IPS-NIHi7 (cell line): ENCODE measurements around the gene PPP3CA.
"Not testable (repeated sequence)": the region's sequence is repeated elsewhere in the genome, so short reads cannot be mapped to it uniquely, and the experiment has no call there.

Experiments
- DNase-seq: peaks from one replicate; pipeline ENCODE4 v3.0.0; 2012; ENCODE audit warnings: mixed read lengths; ENCODE audit errors: extremely low spot score

PPP3CA gene

DNA sequence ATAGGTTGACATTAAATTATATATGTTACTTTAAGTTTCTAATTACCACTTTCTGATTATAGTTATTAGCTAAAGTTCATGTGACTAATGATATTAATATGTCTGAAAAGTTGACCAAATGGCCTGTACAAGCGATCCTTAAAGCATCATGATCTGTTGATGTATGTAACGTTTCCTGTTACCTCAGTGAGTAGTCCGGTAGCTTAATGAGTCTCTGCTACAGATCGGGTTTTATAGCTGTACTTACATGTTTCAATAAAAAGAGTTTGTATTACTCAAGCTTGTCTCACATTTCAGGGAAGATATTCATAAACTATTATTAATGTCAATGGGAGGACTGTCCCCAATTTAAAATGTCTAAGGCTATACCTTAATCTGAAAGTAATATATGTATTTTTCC lies 246.3 kb downstream of the PPP3CA start:
- DNase-seq, result no peak

DNA sequence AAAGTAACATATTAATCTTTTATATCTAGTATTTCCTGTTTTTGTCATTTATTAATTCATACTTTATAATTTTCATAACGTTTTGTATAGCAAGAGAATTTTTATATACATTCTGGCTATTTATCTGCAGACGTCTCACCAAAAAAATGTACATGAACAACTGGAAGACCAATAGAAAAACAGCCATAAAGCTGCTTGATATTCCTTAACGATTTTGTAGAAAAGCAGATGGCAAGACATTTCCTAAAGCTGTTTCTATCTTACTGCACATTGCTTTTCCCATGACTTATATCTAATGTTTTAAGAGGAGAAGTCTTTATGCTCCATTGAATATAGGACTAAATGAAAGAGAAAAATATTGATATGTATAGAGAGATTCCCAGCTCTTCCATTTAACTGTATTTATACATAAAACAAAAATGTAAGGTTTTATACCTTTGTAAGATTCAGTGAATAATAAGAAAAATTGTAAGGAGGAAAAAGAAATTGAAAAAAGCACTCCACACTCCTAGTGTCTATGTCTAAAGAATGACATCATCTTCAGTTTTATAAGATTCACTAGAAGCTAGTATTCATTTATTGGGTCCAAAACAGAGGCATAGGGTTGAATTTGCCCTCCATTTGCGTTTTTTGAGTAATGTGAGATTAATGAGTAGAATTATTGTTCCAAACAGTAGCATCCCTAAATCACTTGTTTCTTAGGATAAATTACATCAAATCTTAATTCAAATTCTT lies 248.5 kb downstream of the PPP3CA start:
- no peak for DNase-seq

DNA sequence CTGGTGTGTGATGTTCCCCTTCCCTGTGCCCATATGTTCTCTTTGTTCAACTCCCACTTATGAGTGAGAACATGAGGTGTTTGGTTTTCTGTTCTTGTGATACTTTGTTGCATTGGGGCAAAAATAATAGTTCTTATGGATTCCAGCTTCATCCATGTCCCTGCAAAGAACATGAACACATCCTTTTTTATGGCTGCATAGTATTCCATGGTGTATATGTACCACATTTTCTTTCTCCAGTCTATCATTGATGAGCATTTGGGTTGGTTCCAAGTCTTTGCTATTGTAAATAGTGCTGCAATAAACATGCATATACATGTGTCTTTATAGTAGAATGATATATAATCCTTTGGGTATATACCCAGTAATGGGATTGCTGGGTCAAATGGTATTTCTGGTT lies 254.7 kb downstream of the PPP3CA start:
- DNase-seq, result not testable (repeated sequence)

GRCh38 chr4:101089168-101089567 lies 258.2 kb downstream of the PPP3CA start:
- DNase-seq, result no peak

- peak; percentile 63 for DNase-seq
Observed at GRCh38 chr4:101086801-101087586, 260.3 kb downstream of the PPP3CA start.

DNA sequence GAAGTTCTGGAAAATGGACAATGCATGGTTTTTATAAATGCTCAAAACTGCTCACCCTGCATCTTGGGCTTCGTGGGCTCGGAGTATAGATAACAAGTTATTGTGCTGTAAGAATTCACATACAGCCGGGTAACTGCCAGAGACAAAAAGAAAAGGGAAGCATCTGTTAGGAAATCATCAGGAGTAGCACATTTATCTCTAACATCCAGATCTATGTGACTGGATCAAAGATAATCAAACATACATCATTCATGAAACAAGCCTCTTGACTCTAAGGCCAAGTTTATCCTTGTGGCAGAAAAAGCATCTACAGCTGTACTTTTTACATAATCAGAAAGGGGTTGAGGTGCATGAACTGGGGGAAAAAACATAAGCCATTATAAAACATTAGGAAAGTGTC lies 264.2 kb downstream of the PPP3CA start:
- no peak for DNase-seq

- no peak for DNase-seq
Observed at GRCh38 chr4:101081695-101082369, 265.5 kb downstream of the PPP3CA start.

DNA sequence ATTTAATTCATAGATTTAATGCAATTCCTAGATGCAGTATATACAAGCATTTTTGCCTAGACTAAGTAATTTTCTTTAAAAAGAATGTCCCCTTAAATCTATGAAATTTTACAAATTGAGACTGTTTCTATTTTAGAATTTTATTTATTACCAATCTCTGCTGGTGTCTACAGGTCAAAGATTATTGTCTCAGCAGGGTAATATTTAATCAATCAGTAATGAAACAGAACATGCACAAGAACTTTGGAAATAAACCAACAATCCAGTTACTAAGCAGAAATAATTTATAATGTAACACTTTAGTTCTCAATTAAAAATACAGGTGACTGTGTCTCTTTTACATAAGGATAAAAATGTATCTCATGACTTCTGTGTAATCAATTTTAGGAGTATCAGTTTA lies 266.2 kb downstream of the PPP3CA start:
- no peak for DNase-seq

DNA sequence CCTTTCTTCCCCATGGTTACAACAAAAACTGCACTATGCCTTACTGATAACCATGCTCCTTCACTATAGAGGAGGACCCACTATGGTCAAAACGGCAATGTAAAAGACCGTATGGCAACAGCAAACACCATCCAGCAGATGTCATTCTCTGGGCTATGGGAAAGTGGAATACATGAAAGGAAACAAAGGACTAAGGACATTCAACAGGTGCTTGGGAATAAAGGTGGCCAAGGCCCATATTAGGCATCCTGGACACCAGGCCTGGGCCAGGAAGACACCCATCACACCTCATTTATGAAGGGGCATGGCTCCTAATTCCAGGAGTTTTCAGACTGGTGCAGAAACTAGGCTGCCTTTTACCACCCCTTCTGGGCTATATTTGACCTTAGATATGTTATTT lies 268.4 kb downstream of the PPP3CA start:
- DNase-seq, result no peak

- DNase-seq, result no peak
Observed at GRCh38 chr4:101076032-101076431, 271.3 kb downstream of the PPP3CA start.

DNA sequence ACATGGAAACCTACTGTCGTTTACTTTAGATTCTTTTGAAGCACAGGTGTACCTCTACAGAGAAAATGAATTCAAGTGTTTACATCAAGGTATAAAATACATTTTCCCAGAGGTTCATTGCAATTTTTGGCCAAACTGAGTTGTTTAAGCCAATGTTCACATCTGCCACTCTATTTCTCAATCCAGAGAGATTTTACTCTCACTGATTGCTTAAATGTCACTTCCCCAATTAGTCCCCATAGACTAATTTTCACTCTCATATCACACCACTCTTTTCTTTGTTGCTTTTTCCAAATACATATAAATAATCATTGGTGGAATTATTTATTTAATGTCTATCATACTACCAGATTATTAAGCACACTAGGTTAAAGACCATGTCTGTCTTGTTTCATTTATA lies 271.8 kb downstream of the PPP3CA start:
- no peak for DNase-seq

- no peak for DNase-seq
Observed at GRCh38 chr4:101074326-101074725, 273.0 kb downstream of the PPP3CA start.

GRCh38 chr4:101071241-101071640 lies 276.1 kb downstream of the PPP3CA start:
- DNase-seq, result no peak

DNA sequence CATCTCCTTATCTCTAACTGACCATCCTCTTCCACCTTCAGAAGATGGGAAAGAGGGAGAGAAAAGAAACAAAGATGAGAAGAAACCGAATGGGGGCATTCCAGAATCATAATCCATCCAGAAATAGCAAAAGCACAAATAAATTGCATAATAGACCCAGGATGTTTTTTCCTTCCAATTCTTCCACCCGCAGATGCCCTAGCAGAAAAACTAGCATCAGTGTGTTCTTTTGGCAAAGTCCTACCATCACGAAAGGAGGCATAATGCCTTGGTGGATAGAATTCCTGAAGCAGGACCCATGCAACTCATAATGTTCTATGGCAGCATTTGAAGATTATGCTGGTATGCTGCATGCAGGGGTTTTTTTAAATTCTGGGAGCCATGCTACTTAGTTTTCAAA lies 279.2 kb downstream of the PPP3CA start:
- DNase-seq, result no peak

DNA sequence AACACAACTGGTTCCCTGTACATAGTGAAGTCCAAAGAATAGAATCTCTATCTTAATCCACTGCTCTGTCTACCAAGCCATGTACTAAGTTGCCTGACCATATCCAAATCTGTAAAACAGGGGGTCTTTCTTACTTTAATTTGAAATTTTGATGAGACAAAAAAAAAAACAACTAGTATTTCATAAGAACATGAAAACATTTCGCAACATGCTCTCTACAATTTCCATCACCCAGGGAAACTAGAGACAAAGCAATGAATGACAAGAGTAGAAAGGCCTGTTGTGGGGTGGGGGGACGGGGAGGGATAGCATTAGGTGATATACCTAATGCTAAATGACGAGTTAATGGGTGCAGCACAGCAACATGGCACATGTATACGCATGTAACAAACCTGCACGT lies 279.9 kb downstream of the PPP3CA start:
- DNase-seq, result no peak

DNA sequence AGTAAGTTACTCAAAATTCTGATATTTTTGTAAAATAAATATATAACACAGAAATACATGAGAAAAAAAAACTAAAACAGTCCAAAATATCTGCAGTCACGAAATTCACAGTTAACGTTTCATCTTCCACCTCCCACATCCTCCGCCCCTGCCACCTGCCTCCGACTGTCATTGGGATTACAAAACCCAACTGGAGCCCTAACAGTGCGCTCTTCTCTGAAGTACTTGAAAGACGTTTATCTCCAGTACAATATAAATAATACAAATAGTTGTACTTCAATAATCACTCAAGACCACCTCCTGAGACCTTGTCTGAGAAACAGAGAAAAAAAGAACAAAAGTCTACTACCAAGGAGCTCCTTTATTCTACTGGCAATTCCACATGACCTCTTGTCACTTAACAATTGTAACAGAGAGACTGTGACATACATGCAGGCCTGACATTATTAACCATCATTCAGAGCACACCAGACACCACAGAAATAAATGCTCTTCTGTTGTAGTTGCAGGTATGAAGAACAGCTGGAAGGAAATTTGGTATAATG lies 280.6 kb downstream of the PPP3CA start:
- no peak for DNase-seq

DNA sequence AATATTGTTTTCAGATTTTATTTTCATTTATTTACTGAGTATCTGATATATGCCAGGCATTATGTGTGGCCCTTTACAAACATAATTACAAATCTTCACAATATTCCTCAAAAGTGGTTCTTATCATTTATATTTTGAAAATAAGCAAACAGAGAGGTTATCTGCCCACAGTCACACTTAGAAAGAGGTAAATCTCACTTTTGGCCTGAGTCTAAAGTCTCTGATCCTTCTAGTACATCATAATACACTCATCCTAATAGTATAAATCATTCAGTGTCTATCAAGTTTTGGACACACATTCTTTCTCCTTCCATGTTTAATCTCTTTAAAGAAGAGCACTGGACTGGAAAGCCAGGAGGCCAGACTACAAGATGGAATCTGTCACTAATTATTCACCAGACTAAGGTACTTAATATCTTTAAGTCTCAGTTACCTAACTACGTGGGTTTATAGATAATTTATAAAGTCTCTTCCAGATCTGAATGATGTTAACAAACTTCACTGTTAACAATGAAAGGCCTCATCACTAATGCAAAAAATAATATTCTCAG lies 281.3 kb downstream of the PPP3CA start:
- DNase-seq, result no peak

DNA sequence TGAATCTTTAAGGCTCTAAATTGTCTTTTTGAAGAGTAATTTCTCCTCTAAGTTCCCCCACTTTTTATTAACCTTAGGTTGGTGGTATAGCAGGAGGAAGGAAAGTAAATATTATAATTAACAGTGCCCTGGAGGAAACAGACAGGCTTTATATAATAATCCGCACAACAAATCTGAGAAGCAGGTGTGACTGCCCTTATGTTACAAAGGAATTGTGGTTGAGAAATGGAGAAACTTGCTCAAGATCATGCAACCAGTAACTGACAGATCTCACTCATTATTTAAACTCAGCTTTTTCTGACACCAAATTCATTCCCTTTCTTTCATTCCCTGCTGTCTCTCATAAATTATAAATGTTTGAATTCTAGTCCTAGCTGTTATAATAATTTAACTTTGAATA lies 282.0 kb downstream of the PPP3CA start:
- DNase-seq, result no peak

DNA sequence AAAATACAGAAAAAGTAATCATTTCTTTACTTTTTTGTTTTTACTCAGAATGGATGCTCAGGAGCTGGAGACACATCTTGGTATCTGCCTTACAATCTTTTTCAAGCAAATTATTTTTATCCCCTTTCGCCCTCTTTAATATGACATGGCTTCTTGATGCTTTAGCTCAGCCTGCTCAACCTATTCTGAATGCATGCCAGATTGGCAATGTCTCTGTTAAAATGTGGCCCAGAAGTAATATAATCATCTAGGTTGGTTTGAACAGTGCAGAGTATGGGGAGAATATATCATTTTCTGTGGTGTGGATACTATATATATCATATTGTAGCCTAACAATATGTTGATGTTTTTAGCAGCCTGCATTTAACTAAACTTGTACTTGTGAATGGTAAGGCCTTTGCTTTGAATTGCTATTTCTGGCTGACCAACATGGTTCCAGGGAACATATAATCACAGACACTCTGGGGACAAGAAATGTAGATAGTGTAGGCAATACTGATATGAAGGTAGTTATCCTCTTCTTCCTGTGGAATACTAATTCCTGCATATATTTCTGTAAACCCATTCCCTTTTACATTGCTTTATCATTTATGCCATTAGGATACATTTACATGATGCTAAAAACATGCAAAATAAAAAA lies 282.7 kb downstream of the PPP3CA start:
- DNase-seq, result no peak

DNA sequence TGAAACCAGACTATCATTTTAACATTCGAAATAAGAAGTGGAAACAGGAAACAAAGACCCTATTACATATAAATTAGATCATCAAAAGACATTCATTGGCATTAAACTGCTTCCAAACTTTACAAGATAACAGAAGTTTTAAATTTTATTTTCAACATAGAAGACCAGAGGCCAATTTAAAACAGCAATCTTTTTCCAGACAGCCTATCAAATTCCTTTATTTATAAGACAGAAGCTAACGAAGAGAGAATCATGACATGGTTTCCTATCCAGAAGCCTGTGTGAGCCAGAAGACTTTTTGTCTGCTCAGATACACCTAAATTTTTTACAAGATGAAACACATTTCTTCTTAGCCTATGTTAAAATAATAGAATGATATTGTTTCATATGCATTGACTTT lies 291.9 kb downstream of the PPP3CA start:
- no peak for DNase-seq

GRCh38 chr4:101050837-101051205 lies 296.5 kb downstream of the PPP3CA start:
- no peak for DNase-seq
